H1 (cell line): Measurements from ENCODE around the gene MYBPHL. TPM values are rescaled to one million over a fixed set of nuclear protein-coding genes. Genes with fewer than 3 reads are reported as not detected.

Experiments used
- CTCF ChIA-PET: fragments of 300-600 bp; sonication (Branson Sonifier 250); formaldehyde crosslinking; loops from one replicate; lab custom pipeline; 2021; ENCODE audit not compliant: partially characterized antibody; lab: Charles Lee
- POLR2A ChIA-PET: fragments of 300-600 bp; sonication (Branson Sonifier 250); formaldehyde crosslinking; loops from one replicate; lab custom pipeline; 2021; ENCODE audit warnings: inconsistent platforms; ENCODE audit not compliant: partially characterized antibody; lab: Charles Lee
- DNase-seq, 2 experiments: peaks; one replicate each; pipeline versions ENCODE4 v3.0.0 to v3.0.0-alpha.2; 2010 to 2022; ENCODE audit warnings: low spot score in 2 of 2, low read depth in 1 of 2, mixed read lengths in 1 of 2
- FAIRE-seq: peaks from 2 replicates; lab custom pipeline; 2011; peaks lifted over from hg19 to GRCh38; lab: Jason Lieb, UNC
- H2AFZ ChIP-seq: 2 replicates; pipeline ENCODE4 v1.8.1; 2012; ENCODE audit warnings: low read length, inconsistent platforms
- H2AK5ac ChIP-seq: 2 replicates; pipeline ENCODE4 v1.6.1; 2013; ENCODE audit warnings: low read depth, low read length
- H2BK120ac ChIP-seq: replicated peaks from 2 replicates; pipeline ENCODE3; 2013; ENCODE audit warnings: low read depth, low read length, inconsistent platforms
- H2BK12ac ChIP-seq: 2 replicates; pipeline ENCODE4 v1.6.1; 2013; ENCODE audit warnings: low read depth, low read length
- H2BK15ac ChIP-seq: 2 replicates; pipeline ENCODE4 v1.6.1; 2013; ENCODE audit warnings: low read length
- H2BK20ac ChIP-seq: 2 replicates; pipeline ENCODE4 v1.6.1; 2013; ENCODE audit warnings: low read length
- H2BK5ac ChIP-seq: 2 replicates; pipeline ENCODE4 v1.6.1; 2013; ENCODE audit warnings: low read depth, low read length
- H3K14ac ChIP-seq: 2 replicates; pipeline ENCODE4 v1.6.1; 2013; ENCODE audit warnings: inconsistent platforms; ENCODE audit not compliant: insufficient read length
- H3K18ac ChIP-seq: 2 replicates; pipeline ENCODE4 v1.6.1; 2013; ENCODE audit warnings: low read length; ENCODE audit errors: extremely low read depth
- H3K23ac ChIP-seq: 2 replicates; pipeline ENCODE4 v1.6.1; 2013; ENCODE audit warnings: inconsistent platforms; ENCODE audit not compliant: insufficient read length
- H3K23me2 ChIP-seq: 2 replicates; pipeline ENCODE4 v1.6.1; 2013; ENCODE audit warnings: low read depth, low read length
- H3K27ac ChIP-seq: 2 replicates; pipeline ENCODE4 v1.6.1; 2011; ENCODE audit warnings: low read depth, low read length, inconsistent platforms
- H3K27me3 ChIP-seq, 4 experiments: replicated peaks in 1 of 4; 1 replicate in 1 of 4; 2 replicates in 3 of 4; pipeline versions ENCODE4 v1.6.1 to v1.8.1; 2011 to 2013; ENCODE audit warnings: low read length in 3 of 4, mild to moderate bottlenecking in 3 of 4, inconsistent platforms in 2 of 4, mixed read lengths in 2 of 4, moderate library complexity in 1 of 4; ENCODE audit not compliant: control insufficient read depth in 3 of 4, insufficient read depth in 3 of 4; ENCODE audit errors: extremely low read depth in 1 of 4
- H3K36me3 ChIP-seq, 4 experiments: 2 replicates each; pipeline versions ENCODE4 v1.6.1 to v1.8.1; 2011 to 2013; ENCODE audit warnings: mild to moderate bottlenecking in 4 of 4, low read length in 3 of 4, moderate library complexity in 2 of 4, control low read depth in 1 of 4, inconsistent platforms in 1 of 4; ENCODE audit not compliant: insufficient read depth in 4 of 4, control insufficient read depth in 2 of 4
- H3K4ac ChIP-seq: replicated peaks from 2 replicates; pipeline ENCODE3; 2013; ENCODE audit warnings: low read length, low read depth, mixed read lengths, inconsistent platforms; ENCODE audit not compliant: insufficient read length
- H3K4me1 ChIP-seq, 4 experiments: replicated peaks in 1 of 4; 1 replicate in 1 of 4; 2 replicates in 3 of 4; pipeline versions ENCODE4 v1.6.1 to v1.8.1; 2011 to 2013; ENCODE audit warnings: low read length in 3 of 4, inconsistent platforms in 2 of 4, mixed read lengths in 1 of 4; ENCODE audit not compliant: insufficient read depth in 4 of 4, control insufficient read depth in 3 of 4
- H3K4me2 ChIP-seq, 2 experiments: 2 replicates each; pipeline versions ENCODE4 v1.6.1 to v1.8.1; 2011 to 2013; ENCODE audit warnings: low read depth in 2 of 2, low read length in 2 of 2, control low read depth in 1 of 2, inconsistent platforms in 1 of 2, mild to moderate bottlenecking in 1 of 2; ENCODE audit not compliant: insufficient read depth in 1 of 2
- H3K4me3 ChIP-seq, 4 experiments: fragments of 200-600, 300-600 bp in 1 of 4; sonication (generic), shearing (Covaris generic), sonication (Bioruptor Twin) in 1 of 4; 2 replicates each; pipeline versions ENCODE4 v1.5.1 to v1.8.1; 2011 to 2016; ENCODE audit warnings: low read length in 4 of 4, low read depth in 3 of 4, control low read depth in 2 of 4, inconsistent platforms in 2 of 4, mild to moderate bottlenecking in 2 of 4, mixed read lengths in 1 of 4, moderate library complexity in 1 of 4; ENCODE audit not compliant: insufficient read depth in 2 of 4; ENCODE audit errors: extremely low read depth in 1 of 4
- H3K56ac ChIP-seq: replicated peaks from 2 replicates; pipeline ENCODE3; 2013; ENCODE audit warnings: low read depth, mild to moderate bottlenecking, mixed read lengths, low read length, inconsistent platforms; ENCODE audit not compliant: insufficient read length
- H3K79me1 ChIP-seq: 2 replicates; pipeline ENCODE4 v1.6.1; 2013; ENCODE audit warnings: low read depth, low read length, control low read depth
- H3K79me2 ChIP-seq, 2 experiments: 2 replicates each; pipeline versions ENCODE4 v1.6.1 to v1.8.1; 2012 to 2013; ENCODE audit warnings: low read length in 2 of 2, mild to moderate bottlenecking in 2 of 2, inconsistent platforms in 1 of 2; ENCODE audit not compliant: insufficient read depth in 2 of 2, control insufficient read depth in 1 of 2
- H3K9ac ChIP-seq, 4 experiments: replicated peaks in 1 of 4; 1 replicate in 1 of 4; 2 replicates in 3 of 4; pipeline versions ENCODE4 v1.6.1 to v1.8.1; 2011 to 2013; ENCODE audit warnings: low read depth in 3 of 4, low read length in 3 of 4, control low read depth in 2 of 4, mild to moderate bottlenecking in 2 of 4, moderate library complexity in 2 of 4, inconsistent platforms in 1 of 4; ENCODE audit errors: extremely low read depth in 1 of 4
- H3K9me3 ChIP-seq, 2 experiments: 2 replicates each; pipeline versions ENCODE4 v1.6.1 to v1.8.1; 2012 to 2013; ENCODE audit warnings: mild to moderate bottlenecking in 2 of 2, moderate library complexity in 2 of 2, control low read depth in 1 of 2, inconsistent platforms in 1 of 2, low read depth in 1 of 2, low read length in 1 of 2, mixed read lengths in 1 of 2; ENCODE audit not compliant: insufficient read depth in 2 of 2
- H4K20me1 ChIP-seq, 2 experiments: replicated peaks in 1 of 2; 2 replicates each; pipeline versions ENCODE3 to v1.8.1; 2011 to 2013; ENCODE audit warnings: inconsistent platforms in 2 of 2, low read length in 2 of 2, mild to moderate bottlenecking in 1 of 2; ENCODE audit not compliant: insufficient read depth in 2 of 2, control insufficient read depth in 1 of 2
- H4K5ac ChIP-seq: 2 replicates; pipeline ENCODE4 v1.6.1; 2013; ENCODE audit warnings: low read length, low read depth, mixed read lengths, inconsistent platforms; ENCODE audit not compliant: insufficient read length
- H4K8ac ChIP-seq: 2 replicates; pipeline ENCODE4 v1.8.0; 2013; ENCODE audit warnings: mild to moderate bottlenecking, moderate library complexity, low read length, inconsistent platforms; ENCODE audit not compliant: insufficient read depth; ENCODE audit errors: extremely low read depth
- H4K91ac ChIP-seq: replicated peaks from 2 replicates; pipeline ENCODE3; 2013; ENCODE audit warnings: low read length, mixed read lengths, inconsistent platforms; ENCODE audit not compliant: insufficient read length
- RNF2 ChIP-seq: fragments of 200-900, 300-1000 bp; sonication (generic); IDR thresholded peaks from 2 replicates; pipeline ENCODE4 v1.7.1; 2016; ENCODE audit warnings: borderline replicate concordance, low read depth, mild to moderate bottlenecking, antibody characterized with exemption, low read length; ENCODE audit not compliant: poor library complexity, severe bottlenecking; ENCODE audit errors: missing control alignments
- SIN3A ChIP-seq, 2 experiments: IDR thresholded peaks in 1 of 2; conservative IDR thresholded peaks in 1 of 2; 2 replicates each; pipeline ENCODE4 v1.6.1; 2011 to 2012; ENCODE audit warnings: low read length in 2 of 2, improper control_type of control experiment in 1 of 2, low read depth in 1 of 2, mild to moderate bottlenecking in 1 of 2
- WGBS, 2 experiments: shearing (Covaris generic) in 1 of 2; methylation state at CpG; one replicate each; pipeline versions ENCODE4 v1.1.6 to v1.1.7; 2013 to 2015; ENCODE audit warnings: low lambda C conversion rate in 2 of 2, mixed read lengths in 2 of 2, inconsistent platforms in 1 of 2, low coverage in 1 of 2, missing lambda C conversion rate in 1 of 2; ENCODE audit not compliant: insufficient replicate concordance in 2 of 2, insufficient coverage in 1 of 2, insufficient read length in 1 of 2; ENCODE audit errors: extremely low coverage in 1 of 2, missing lambda C conversion rate in 1 of 2; 5-methylcytosine and 5-hydroxymethylcytosine counted together
- polyA plus RNA-seq, 7 experiments: library from polyadenylated mRNA; depleted of rRNA in 3 of 7; stranded (reverse) in 5 of 7; unstranded in 2 of 7; fragments of >200 nt in 5 of 7; fragments of 200-250 nt in 2 of 7; gene quantifications; 1 replicate in 5 of 7; 2 replicates in 1 of 7; 4 replicates in 1 of 7; pipeline versions ENCODE4 v1.2.1 to v1.2.3, GENCODE V29; 2011 to 2013; ENCODE audit warnings: missing spikeins in 2 of 7, mixed read lengths in 2 of 7
- total RNA-seq: library from RNA; stranded (reverse); fragmentation: NEBNext Ultra II Directional; extraction: Animal tissue kit (Norgen Biotek cat#: 25700); gene quantifications from 2 replicates; pipeline ENCODE4 v1.2.1, GENCODE V29; 2021

Gene MYBPHL
- total and polyA plus RNA-seq, 2 of the 8 experiments (the other 6 are each of a cell fraction or from before 2014, with no cell fraction given), result 0.24 to 0.30 TPM

DNA sequence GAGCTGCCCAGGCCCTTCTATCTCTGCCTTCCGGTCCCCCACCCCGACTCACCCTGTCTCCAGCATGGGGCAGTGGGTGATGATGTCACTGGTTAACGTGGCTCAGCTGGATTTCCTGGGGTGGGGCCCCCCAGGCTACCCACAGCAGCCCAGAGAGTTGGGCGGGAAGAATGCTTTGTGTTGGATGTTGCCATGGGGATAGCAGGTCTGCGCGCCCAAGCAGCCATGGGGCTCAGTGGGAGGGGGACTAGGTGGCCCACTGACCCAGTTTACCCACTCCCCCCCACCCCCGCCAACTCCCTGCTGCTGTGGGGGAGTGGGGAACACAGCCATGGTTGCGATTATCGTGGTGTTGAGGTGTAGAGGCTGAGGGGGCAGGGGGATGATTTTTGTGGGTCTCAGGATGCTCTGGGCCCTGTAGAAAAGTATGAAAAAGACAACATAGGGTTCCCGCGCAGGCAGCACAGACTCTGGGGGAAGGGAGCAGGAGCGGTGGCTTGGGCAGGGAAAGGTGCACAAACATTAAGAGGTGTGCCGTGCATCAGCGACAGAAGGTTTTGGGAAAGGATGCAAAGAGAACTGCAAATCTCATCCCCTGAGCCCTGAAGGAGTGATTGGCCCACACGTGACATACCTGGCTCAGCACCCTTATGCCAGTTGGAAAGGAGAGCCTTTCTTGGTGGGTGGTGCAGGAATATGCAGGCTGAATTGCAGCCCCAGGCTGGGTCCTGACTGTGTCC is 49.0 kb downstream of the MYBPHL start:
- TF ChIP-seq SIN3A (conservative IDR thresholded peaks at IDR 0.05 in 1 of 2, IDR thresholded peaks at IDR 0.05 in 1 of 2; ENCODE audit: low read depth in 1 of 2, low read length in 2 of 2), result no peak
- TF ChIP-seq RNF2, result no peak
- H3K4me3 ChIP-seq, result no peak overlapping the region
- H3K27ac ChIP-seq, result no peak overlapping the region
- H4K8ac ChIP-seq, result peak overlapping the region; percentile 4; the same call in 1 of the 2 replicates
- H2BK12ac ChIP-seq, result no peak overlapping the region
- peak overlapping the region; percentile 41 for H4K91ac ChIP-seq
- H2AFZ ChIP-seq, result no peak overlapping the region
- H2BK15ac ChIP-seq, result 0 out of 2 replicates have a peak overlapping the region, but pooled peaks have one; percentile 8
- no peak overlapping the region for H2BK120ac ChIP-seq
- H3K79me2 ChIP-seq, result peaks cover 0 to 21% of the 10 kb centered on the region in 2 experiments; a peak in 1 of 4 replicates
- peaks cover 5 to 37% (median 28%) of the 10 kb centered on the region in 4 experiments for H3K4me1 ChIP-seq
- no peak overlapping the region for H4K5ac ChIP-seq
- H4K20me1 ChIP-seq, result no peaks in the 10 kb centered on the region
- H3K9me3 ChIP-seq, result no peaks in the 10 kb centered on the region
- H3K23me2 ChIP-seq, result no peaks in the 10 kb centered on the region; the same call in 1 of the 2 replicates
- no peak overlapping the region for H3K9ac ChIP-seq
- CTCF ChIA-PET, result interaction anchor here (1.0 to 28.7 kb wide), 5 partner anchors 6 to 142 kb away, joined by 5 to 651 read pairs (median 65); partner anchors contain the start of genes PSRC1, SARS1 and SORT1
- H3K36me3 ChIP-seq, result peaks cover 0 to 7% (median 1%) of the 10 kb centered on the region in 4 experiments; a peak in 3 of 8 replicates
- no peak overlapping the region for H3K4me2 ChIP-seq
- no peak overlapping the region for H2BK20ac ChIP-seq
- no peak overlapping the region for H2BK5ac ChIP-seq
- H2AK5ac ChIP-seq, result no peak overlapping the region
- no peak overlapping the region for H3K14ac ChIP-seq
- FAIRE-seq (no peak), DNase-seq (no peak)
- POLR2A ChIA-PET, result interaction anchor here (5.8 to 12.2 kb wide), 2 partner anchors 21 to 44 kb away, joined by 36 to 252 read pairs; partner anchors contain the start of gene SARS1
- H3K79me1 ChIP-seq, result peaks cover 9% of the 10 kb centered on the region; the same call in 1 of the 2 replicates
- no peak overlapping the region for H3K23ac ChIP-seq
- H3K18ac ChIP-seq, result no peak overlapping the region
- no peak overlapping the region for H3K56ac ChIP-seq
- H3K27me3 ChIP-seq, result no peaks in the 10 kb centered on the region
- H3K4ac ChIP-seq, result no peak overlapping the region
- WGBS, 2 experiments, result 82% methylated on average over 14 of the region's 15 CpGs; no CpG with 5 or more reads in 1 of the 2 experiments
